HUDEP-2 (cell line): ENCODE results near the gene TRAPPC11.

Source experiments
- DNase-seq, 76 experiments: peaks; one replicate each; lab custom pipeline; 2025; ENCODE audit not compliant: unreplicated experiment in 76 of 76; lab: John Stamatoyannopoulos, UW

TRAPPC11 gene

GRCh38 chr4:183636923-183637322 is 22.2 kb upstream of the TRAPPC11 start:
- no peak for DNase-seq

DNA sequence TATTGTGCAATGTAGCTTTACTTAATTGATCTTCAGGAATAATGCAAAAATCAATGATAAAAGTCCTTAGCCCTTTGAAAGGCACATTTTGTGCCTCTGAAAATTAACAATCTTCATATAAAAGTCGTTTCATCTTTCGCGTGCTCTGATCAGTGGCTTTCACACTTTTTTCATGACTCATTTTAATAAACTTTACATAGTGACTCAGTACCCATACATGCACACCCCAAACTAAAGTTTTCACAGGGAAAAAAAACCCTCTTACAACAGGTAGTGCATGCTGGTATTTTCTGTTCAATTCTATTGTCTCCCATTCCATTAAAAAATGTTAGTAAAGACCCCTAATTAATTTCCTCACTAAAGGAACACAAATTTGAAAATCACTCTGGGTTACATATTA is 21.6 kb upstream of the TRAPPC11 start:
- DNase-seq = no peak

DNA sequence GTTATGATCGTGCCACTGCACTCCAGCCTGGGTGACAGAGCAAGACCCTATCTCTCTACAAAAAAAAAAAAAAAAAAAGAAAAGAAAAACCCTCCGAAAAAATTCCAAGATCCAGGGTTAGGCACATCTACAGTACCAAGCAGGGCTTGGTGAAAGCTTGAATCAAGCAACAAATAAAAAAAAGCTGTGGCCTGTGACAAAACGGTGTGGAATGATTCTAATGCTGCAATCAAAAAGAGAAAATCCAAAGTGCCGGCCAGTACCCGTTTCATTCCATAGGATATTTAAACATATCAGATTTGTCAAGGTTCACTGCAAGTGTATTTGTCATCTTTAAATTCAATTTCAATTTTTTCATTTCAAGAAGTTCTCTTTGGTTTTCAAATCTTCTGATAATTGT is 20.7 kb upstream of the TRAPPC11 start:
- DNase-seq = no peak

DNA sequence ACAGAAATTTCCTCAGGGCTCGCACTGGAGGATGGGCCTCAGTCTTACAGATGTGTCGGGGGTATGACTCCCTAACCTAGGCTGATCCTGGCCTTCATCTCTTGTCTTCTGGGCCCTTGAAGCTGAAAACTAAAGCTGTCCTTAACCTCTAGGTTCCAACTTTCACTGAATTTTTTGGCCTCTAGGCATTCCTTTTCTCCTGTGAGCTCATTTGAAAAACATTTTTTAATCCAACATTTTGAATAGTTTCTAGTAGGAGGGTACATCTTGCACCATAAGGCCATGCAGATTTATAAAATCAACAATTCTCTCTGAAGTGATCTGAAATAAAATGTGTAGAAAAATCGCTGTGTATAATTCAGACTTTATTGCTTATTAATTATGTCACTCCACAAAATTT is 19.8 kb upstream of the TRAPPC11 start:
- no peak for DNase-seq

- DNase-seq = no peak
Measured at GRCh38 chr4:183645326-183645725, 13.8 kb upstream of the TRAPPC11 start.

DNA sequence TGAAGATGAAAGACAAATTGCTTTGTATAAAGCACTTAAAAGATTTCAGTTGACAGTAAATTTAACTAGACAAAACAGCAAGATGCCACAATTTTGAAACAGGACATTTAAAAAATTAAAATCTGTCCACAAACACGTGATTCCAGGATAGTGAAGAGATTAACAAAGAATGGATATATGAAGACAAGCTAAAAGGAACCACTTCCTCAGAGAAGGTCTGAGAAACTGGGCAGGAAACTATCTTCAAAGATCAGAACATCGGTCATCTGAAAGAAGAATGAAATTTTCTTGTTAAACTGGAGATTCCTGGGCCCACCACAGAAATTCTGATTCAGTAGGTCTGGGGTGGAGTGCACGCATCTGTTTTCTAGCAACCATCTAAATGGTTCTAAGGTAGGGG is 1.5 kb upstream of the TRAPPC11 start:
- DNase-seq = peak in 1 of 76 experiments; percentile 2

- peak in 7 of 76 experiments; percentile 7 to 49 (median 19) for DNase-seq
Measured at GRCh38 chr4:183658362-183659028, 598 bp upstream of the TRAPPC11 start.

DNA sequence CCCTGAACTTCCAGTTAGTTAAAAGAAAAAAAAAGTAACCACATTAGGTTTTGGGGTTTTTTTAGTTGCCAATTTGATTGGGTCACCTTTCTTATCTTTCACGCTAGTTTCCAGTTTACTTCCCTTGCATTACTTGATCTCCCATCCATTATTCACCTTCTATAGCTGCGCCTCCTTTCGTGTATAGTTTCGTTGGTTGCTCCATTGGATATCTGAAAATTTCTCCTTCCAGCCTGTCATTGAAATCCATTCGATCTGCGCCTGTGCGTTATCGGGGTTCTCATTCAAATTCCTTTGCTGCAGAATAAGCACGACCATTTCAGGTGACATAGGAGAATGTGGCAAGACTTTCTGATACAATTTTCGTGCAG is 764 bp downstream of the TRAPPC11 start:
- DNase-seq = peak in 5 of 76 experiments; percentile 2 to 18 (median 7)

GRCh38 chr4:183666088-183666487 is 7.0 kb downstream of the TRAPPC11 start:
- DNase-seq = no peak

- no peak for DNase-seq
Measured at GRCh38 chr4:183670251-183670650, 11.2 kb downstream of the TRAPPC11 start.

DNA sequence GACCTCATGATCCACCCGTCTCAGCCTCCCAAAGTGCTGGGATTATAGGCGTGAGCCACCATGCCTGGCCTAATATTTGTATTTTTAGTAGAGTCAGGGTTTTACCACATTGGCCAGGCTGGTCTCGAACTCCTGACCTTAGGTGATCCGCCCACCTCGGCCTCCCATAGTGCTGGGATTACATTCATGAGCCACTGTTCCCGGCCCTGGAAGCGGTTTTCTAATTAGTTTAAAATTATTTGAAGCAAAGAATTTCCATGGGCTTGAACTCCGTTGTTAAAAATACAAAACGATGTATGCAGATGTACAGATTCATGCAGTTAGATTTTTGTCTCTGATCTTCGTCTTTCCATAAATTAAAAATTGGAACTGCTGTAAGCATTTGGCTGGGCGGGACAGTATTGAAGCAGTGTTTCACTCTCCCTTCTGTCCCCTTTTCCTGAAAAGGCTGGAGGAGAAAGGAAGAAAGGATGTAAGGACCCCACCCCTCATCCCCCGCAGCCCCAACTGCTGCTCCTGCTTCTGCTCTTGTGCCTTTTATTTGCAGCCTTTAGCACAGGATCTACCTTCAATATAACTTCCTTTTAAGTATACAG is 12.0 kb downstream of the TRAPPC11 start:
- DNase-seq = no peak

- no peak for DNase-seq
Measured at GRCh38 chr4:183674153-183674552, 15.1 kb downstream of the TRAPPC11 start.

DNA sequence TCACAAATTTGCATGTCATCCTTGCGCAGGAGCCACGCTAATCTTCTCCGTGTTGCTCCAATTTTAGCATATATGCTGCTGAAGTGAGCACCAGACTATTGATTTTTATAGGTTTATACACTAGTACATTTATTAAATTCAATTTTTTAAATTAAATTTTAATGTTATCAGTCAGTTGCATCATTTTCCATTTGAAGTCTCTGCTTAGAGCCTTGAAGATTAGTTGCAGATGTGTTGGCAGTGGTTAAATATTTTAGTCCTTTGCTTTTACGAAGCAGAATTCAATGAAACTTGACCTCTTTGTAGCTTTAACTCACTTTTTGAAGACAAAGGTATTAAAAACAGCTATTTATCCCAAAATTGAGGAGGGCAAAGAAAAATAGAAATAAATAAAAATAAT is 16.5 kb downstream of the TRAPPC11 start:
- no peak for DNase-seq

DNA sequence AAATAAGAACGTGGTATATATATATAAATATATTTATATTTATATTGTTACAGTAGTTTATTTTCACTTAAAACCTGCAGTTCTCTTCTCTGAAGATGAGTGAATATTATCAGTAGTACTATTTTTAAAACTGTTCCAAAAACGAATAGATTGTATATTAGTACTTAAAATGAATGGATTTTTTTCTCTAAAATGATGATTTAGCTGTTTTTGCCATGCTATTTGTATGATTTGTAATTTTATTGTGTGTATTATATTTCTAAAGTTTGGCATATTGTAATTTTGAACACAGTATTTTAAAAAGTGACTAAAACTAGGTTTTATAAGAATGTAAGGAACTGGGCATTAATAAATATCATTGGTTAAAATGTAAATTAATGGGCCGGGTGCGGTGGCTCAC is 22.0 kb downstream of the TRAPPC11 start:
- no peak for DNase-seq

- no peak for DNase-seq
Measured at GRCh38 chr4:183686461-183686860, 27.4 kb downstream of the TRAPPC11 start.

GRCh38 chr4:183688216-183688615 is 29.1 kb downstream of the TRAPPC11 start:
- DNase-seq = no peak

GRCh38 chr4:183691006-183691405 is 31.9 kb downstream of the TRAPPC11 start:
- DNase-seq = no peak

DNA sequence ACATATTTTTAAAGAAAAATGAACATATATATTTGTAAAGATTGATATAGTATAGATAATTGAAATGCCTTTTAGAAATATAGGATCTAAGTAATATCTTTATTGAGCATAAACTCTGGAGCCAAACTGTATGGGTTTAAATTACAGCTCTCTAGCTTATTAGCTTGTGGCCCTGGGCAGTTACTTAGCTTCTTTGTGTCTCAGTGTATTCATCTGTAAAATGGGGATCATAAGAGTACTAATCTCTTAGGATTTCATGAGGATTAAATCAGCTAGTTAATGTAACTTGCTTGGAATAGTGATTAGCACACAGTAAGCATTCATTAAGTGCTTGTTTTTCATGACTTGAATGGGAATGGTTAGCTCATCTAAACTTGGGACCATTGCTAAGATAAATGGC is 32.8 kb downstream of the TRAPPC11 start:
- DNase-seq = no peak

DNA sequence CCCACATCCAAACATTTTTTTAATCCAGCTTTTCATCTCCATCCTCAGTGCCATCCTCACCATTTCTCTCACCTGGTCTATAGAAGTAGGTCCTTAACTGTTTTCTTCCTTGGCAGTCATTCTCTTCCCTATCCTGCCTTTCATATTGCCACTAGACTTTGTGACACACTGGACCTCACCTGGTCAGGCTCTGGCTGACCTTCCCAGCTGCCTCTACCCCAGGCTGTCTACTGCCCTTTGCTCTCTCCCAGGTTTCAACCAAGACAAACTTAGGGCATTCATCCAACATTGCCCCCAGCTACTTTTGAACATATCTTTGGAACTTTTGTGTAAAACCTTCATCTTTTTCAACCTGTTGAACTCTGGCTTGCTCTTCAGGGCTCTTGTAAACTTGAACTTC is 39.8 kb downstream of the TRAPPC11 start:
- DNase-seq = no peak

DNA sequence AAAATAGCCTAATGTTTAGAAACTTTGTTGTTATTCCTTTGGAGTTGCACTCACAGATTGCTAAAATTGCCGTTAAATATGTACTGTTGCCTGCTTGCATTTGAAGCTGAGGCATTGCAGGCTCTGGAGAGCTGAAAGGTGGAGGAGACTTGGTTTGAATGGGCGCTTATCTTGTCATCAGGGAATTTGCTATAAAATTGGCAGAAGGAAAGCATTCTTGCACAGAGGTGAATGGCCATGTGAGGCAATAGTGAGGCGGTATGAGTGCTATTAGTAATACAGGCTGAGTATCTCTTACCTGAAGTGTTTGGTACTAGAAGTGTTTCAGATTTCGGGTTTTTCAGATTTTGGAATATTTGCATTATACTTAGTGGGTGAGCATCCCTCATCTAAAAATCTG is 41.3 kb downstream of the TRAPPC11 start:
- no peak for DNase-seq

DNA sequence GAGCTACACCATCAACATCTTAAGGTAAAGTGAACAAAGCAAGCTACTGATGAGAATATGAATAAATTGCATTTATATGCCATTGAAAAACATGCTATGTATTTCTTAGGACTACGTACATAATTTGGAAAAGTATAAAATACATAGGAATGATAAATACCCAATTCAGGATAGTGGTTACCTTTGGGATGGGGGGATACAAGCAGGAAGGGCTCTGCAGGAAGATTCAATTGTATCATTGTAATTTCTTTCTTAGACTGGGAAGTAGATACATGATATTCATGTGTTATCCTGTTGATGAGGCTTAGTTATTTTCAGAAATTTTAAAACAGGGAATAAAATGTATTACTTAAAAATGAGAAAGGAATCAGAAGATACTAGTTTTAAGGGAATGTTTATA is 43.4 kb downstream of the TRAPPC11 start:
- no peak for DNase-seq

- DNase-seq = no peak
Measured at GRCh38 chr4:183714626-183715025, 55.5 kb downstream of the TRAPPC11 start.

DNA sequence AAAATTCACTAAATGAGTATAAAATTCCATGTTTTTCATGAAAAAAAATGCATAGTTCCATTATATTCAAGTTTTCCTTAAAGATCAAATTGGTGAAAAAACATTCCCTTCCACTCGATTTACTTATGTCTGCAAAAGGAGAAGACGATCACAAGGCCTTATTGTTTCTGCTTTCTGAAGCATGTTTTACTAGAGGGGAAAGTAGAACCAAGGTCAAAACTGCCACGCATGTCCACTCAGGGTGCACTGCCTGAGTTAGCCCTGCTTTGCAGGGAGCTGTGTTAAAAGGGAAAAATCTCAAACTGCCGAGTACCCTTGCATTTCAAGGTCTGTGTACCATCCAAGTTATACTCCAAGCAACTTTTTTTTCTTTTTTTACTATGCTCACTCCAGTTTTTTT is 57.2 kb downstream of the TRAPPC11 start:
- DNase-seq = no peak
